H1 (cell line): ENCODE measurements around the gene CAMTA1. TPM values are rescaled to one million over a fixed set of nuclear protein-coding genes. Genes with fewer than 3 reads are reported as not detected.

Experiments used
- CTCF ChIA-PET: fragments of 300-600 bp; sonication (Branson Sonifier 250); formaldehyde crosslinking; loops from one replicate; lab custom pipeline; 2021; ENCODE audit not compliant: partially characterized antibody; lab: Charles Lee
- POLR2A ChIA-PET: fragments of 300-600 bp; sonication (Branson Sonifier 250); formaldehyde crosslinking; loops from one replicate; lab custom pipeline; 2021; ENCODE audit warnings: inconsistent platforms; ENCODE audit not compliant: partially characterized antibody; lab: Charles Lee
- DNase-seq, 2 experiments: peaks; one replicate each; pipeline versions ENCODE4 v3.0.0 to v3.0.0-alpha.2; 2010 to 2022; ENCODE audit warnings: low spot score in 2 of 2, low read depth in 1 of 2, mixed read lengths in 1 of 2
- FAIRE-seq: peaks from 2 replicates; lab custom pipeline; 2011; peaks lifted over from hg19 to GRCh38; lab: Jason Lieb, UNC
- H2AFZ ChIP-seq: 2 replicates; pipeline ENCODE4 v1.8.1; 2012; ENCODE audit warnings: low read length, inconsistent platforms
- H2AK5ac ChIP-seq: 2 replicates; pipeline ENCODE4 v1.6.1; 2013; ENCODE audit warnings: low read depth, low read length
- H2BK120ac ChIP-seq: replicated peaks from 2 replicates; pipeline ENCODE3; 2013; ENCODE audit warnings: low read depth, low read length, inconsistent platforms
- H2BK12ac ChIP-seq: 2 replicates; pipeline ENCODE4 v1.6.1; 2013; ENCODE audit warnings: low read depth, low read length
- H2BK15ac ChIP-seq: 2 replicates; pipeline ENCODE4 v1.6.1; 2013; ENCODE audit warnings: low read length
- H2BK20ac ChIP-seq: 2 replicates; pipeline ENCODE4 v1.6.1; 2013; ENCODE audit warnings: low read length
- H2BK5ac ChIP-seq: 2 replicates; pipeline ENCODE4 v1.6.1; 2013; ENCODE audit warnings: low read depth, low read length
- H3K14ac ChIP-seq: 2 replicates; pipeline ENCODE4 v1.6.1; 2013; ENCODE audit warnings: inconsistent platforms; ENCODE audit not compliant: insufficient read length
- H3K18ac ChIP-seq: 2 replicates; pipeline ENCODE4 v1.6.1; 2013; ENCODE audit warnings: low read length; ENCODE audit errors: extremely low read depth
- H3K23ac ChIP-seq: 2 replicates; pipeline ENCODE4 v1.6.1; 2013; ENCODE audit warnings: inconsistent platforms; ENCODE audit not compliant: insufficient read length
- H3K23me2 ChIP-seq: 2 replicates; pipeline ENCODE4 v1.6.1; 2013; ENCODE audit warnings: low read depth, low read length
- H3K27ac ChIP-seq: 2 replicates; pipeline ENCODE4 v1.6.1; 2011; ENCODE audit warnings: low read depth, low read length, inconsistent platforms
- H3K27me3 ChIP-seq, 4 experiments: replicated peaks in 1 of 4; 1 replicate in 1 of 4; 2 replicates in 3 of 4; pipeline versions ENCODE4 v1.6.1 to v1.8.1; 2011 to 2013; ENCODE audit warnings: low read length in 3 of 4, mild to moderate bottlenecking in 3 of 4, inconsistent platforms in 2 of 4, mixed read lengths in 2 of 4, moderate library complexity in 1 of 4; ENCODE audit not compliant: control insufficient read depth in 3 of 4, insufficient read depth in 3 of 4; ENCODE audit errors: extremely low read depth in 1 of 4
- H3K36me3 ChIP-seq, 4 experiments: 2 replicates each; pipeline versions ENCODE4 v1.6.1 to v1.8.1; 2011 to 2013; ENCODE audit warnings: mild to moderate bottlenecking in 4 of 4, low read length in 3 of 4, moderate library complexity in 2 of 4, control low read depth in 1 of 4, inconsistent platforms in 1 of 4; ENCODE audit not compliant: insufficient read depth in 4 of 4, control insufficient read depth in 2 of 4
- H3K4ac ChIP-seq: replicated peaks from 2 replicates; pipeline ENCODE3; 2013; ENCODE audit warnings: low read length, low read depth, mixed read lengths, inconsistent platforms; ENCODE audit not compliant: insufficient read length
- H3K4me1 ChIP-seq, 4 experiments: replicated peaks in 1 of 4; 1 replicate in 1 of 4; 2 replicates in 3 of 4; pipeline versions ENCODE4 v1.6.1 to v1.8.1; 2011 to 2013; ENCODE audit warnings: low read length in 3 of 4, inconsistent platforms in 2 of 4, mixed read lengths in 1 of 4; ENCODE audit not compliant: insufficient read depth in 4 of 4, control insufficient read depth in 3 of 4
- H3K4me2 ChIP-seq, 2 experiments: 2 replicates each; pipeline versions ENCODE4 v1.6.1 to v1.8.1; 2011 to 2013; ENCODE audit warnings: low read depth in 2 of 2, low read length in 2 of 2, control low read depth in 1 of 2, inconsistent platforms in 1 of 2, mild to moderate bottlenecking in 1 of 2; ENCODE audit not compliant: insufficient read depth in 1 of 2
- H3K4me3 ChIP-seq, 4 experiments: fragments of 200-600, 300-600 bp in 1 of 4; sonication (generic), shearing (Covaris generic), sonication (Bioruptor Twin) in 1 of 4; 2 replicates each; pipeline versions ENCODE4 v1.5.1 to v1.8.1; 2011 to 2016; ENCODE audit warnings: low read length in 4 of 4, low read depth in 3 of 4, control low read depth in 2 of 4, inconsistent platforms in 2 of 4, mild to moderate bottlenecking in 2 of 4, mixed read lengths in 1 of 4, moderate library complexity in 1 of 4; ENCODE audit not compliant: insufficient read depth in 2 of 4; ENCODE audit errors: extremely low read depth in 1 of 4
- H3K56ac ChIP-seq: replicated peaks from 2 replicates; pipeline ENCODE3; 2013; ENCODE audit warnings: low read depth, mild to moderate bottlenecking, mixed read lengths, low read length, inconsistent platforms; ENCODE audit not compliant: insufficient read length
- H3K79me1 ChIP-seq: 2 replicates; pipeline ENCODE4 v1.6.1; 2013; ENCODE audit warnings: low read depth, low read length, control low read depth
- H3K79me2 ChIP-seq, 2 experiments: 2 replicates each; pipeline versions ENCODE4 v1.6.1 to v1.8.1; 2012 to 2013; ENCODE audit warnings: low read length in 2 of 2, mild to moderate bottlenecking in 2 of 2, inconsistent platforms in 1 of 2; ENCODE audit not compliant: insufficient read depth in 2 of 2, control insufficient read depth in 1 of 2
- H3K9ac ChIP-seq, 4 experiments: replicated peaks in 1 of 4; 1 replicate in 1 of 4; 2 replicates in 3 of 4; pipeline versions ENCODE4 v1.6.1 to v1.8.1; 2011 to 2013; ENCODE audit warnings: low read depth in 3 of 4, low read length in 3 of 4, control low read depth in 2 of 4, mild to moderate bottlenecking in 2 of 4, moderate library complexity in 2 of 4, inconsistent platforms in 1 of 4; ENCODE audit errors: extremely low read depth in 1 of 4
- H3K9me3 ChIP-seq, 2 experiments: 2 replicates each; pipeline versions ENCODE4 v1.6.1 to v1.8.1; 2012 to 2013; ENCODE audit warnings: mild to moderate bottlenecking in 2 of 2, moderate library complexity in 2 of 2, control low read depth in 1 of 2, inconsistent platforms in 1 of 2, low read depth in 1 of 2, low read length in 1 of 2, mixed read lengths in 1 of 2; ENCODE audit not compliant: insufficient read depth in 2 of 2
- H4K20me1 ChIP-seq, 2 experiments: replicated peaks in 1 of 2; 2 replicates each; pipeline versions ENCODE3 to v1.8.1; 2011 to 2013; ENCODE audit warnings: inconsistent platforms in 2 of 2, low read length in 2 of 2, mild to moderate bottlenecking in 1 of 2; ENCODE audit not compliant: insufficient read depth in 2 of 2, control insufficient read depth in 1 of 2
- H4K5ac ChIP-seq: 2 replicates; pipeline ENCODE4 v1.6.1; 2013; ENCODE audit warnings: low read length, low read depth, mixed read lengths, inconsistent platforms; ENCODE audit not compliant: insufficient read length
- H4K8ac ChIP-seq: 2 replicates; pipeline ENCODE4 v1.8.0; 2013; ENCODE audit warnings: mild to moderate bottlenecking, moderate library complexity, low read length, inconsistent platforms; ENCODE audit not compliant: insufficient read depth; ENCODE audit errors: extremely low read depth
- H4K91ac ChIP-seq: replicated peaks from 2 replicates; pipeline ENCODE3; 2013; ENCODE audit warnings: low read length, mixed read lengths, inconsistent platforms; ENCODE audit not compliant: insufficient read length
- BRCA1 ChIP-seq: IDR thresholded peaks from 2 replicates; pipeline ENCODE4 v1.6.1; 2012; ENCODE audit warnings: low read depth, low read length, improper control_type of control experiment
- JUN ChIP-seq: IDR thresholded peaks from 2 replicates; pipeline ENCODE4 v1.6.1; 2011; ENCODE audit warnings: low read depth, mild to moderate bottlenecking, improper control_type of control experiment, low read length
- RXRA ChIP-seq: IDR thresholded peaks from 2 replicates; pipeline ENCODE4 v1.6.1; 2011; ENCODE audit warnings: low read depth, mild to moderate bottlenecking, low read length, moderate library complexity; ENCODE audit not compliant: insufficient read depth
- WGBS, 2 experiments: shearing (Covaris generic) in 1 of 2; methylation state at CpG; one replicate each; pipeline versions ENCODE4 v1.1.6 to v1.1.7; 2013 to 2015; ENCODE audit warnings: low lambda C conversion rate in 2 of 2, mixed read lengths in 2 of 2, inconsistent platforms in 1 of 2, low coverage in 1 of 2, missing lambda C conversion rate in 1 of 2; ENCODE audit not compliant: insufficient replicate concordance in 2 of 2, insufficient coverage in 1 of 2, insufficient read length in 1 of 2; ENCODE audit errors: extremely low coverage in 1 of 2, missing lambda C conversion rate in 1 of 2; 5-methylcytosine and 5-hydroxymethylcytosine counted together
- polyA plus RNA-seq, 7 experiments: library from polyadenylated mRNA; depleted of rRNA in 3 of 7; stranded (reverse) in 5 of 7; unstranded in 2 of 7; fragments of >200 nt in 5 of 7; fragments of 200-250 nt in 2 of 7; gene quantifications; 1 replicate in 5 of 7; 2 replicates in 1 of 7; 4 replicates in 1 of 7; pipeline versions ENCODE4 v1.2.1 to v1.2.3, GENCODE V29; 2011 to 2013; ENCODE audit warnings: missing spikeins in 2 of 7, mixed read lengths in 2 of 7
- total RNA-seq: library from RNA; stranded (reverse); fragmentation: NEBNext Ultra II Directional; extraction: Animal tissue kit (Norgen Biotek cat#: 25700); gene quantifications from 2 replicates; pipeline ENCODE4 v1.2.1, GENCODE V29; 2021

CAMTA1 gene
- total and polyA plus RNA-seq, 2 of the 8 experiments (the other 6 are each of a cell fraction or from before 2014, with no cell fraction given): 65.0 to 119 TPM

- WGBS, 2 experiments: 93% methylated on average over 10 of the region's 10 CpGs; no CpG with 5 or more reads in 1 of the 2 experiments
- Histone ChIP-seq H3K4me2 (no peak overlapping the region), H2BK15ac (no peak overlapping the region), H2AFZ (no peak overlapping the region), H4K91ac (no peak overlapping the region), H3K79me1 (no peaks in the 10 kb centered on the region), H3K4me1 (peaks cover 0 to 4% (median 0%) of the 10 kb centered on the region in 4 experiments; a peak in 1 of 7 replicates), H3K36me3 (no peaks in the 10 kb centered on the region), H4K20me1 (peaks cover 0 to 1% of the 10 kb centered on the region in 2 experiments), H2BK5ac (no peak overlapping the region), H2BK20ac (no peak overlapping the region), H3K18ac (no peak overlapping the region), H3K4ac (no peak overlapping the region), H3K27me3 (no peaks in the 10 kb centered on the region), H2AK5ac (no peak overlapping the region), H2BK120ac (no peak overlapping the region), H2BK12ac (no peak overlapping the region), H3K14ac (no peak overlapping the region), H3K4me3 (no peak overlapping the region), H4K8ac (no peak overlapping the region), H3K23ac (no peak overlapping the region), H3K9ac (no peak overlapping the region), H3K9me3 (no peaks in the 10 kb centered on the region), H3K79me2 (no peaks in the 10 kb centered on the region), H3K23me2 (peaks cover under 1% of the 10 kb centered on the region; the same call in 1 of the 2 replicates), H3K27ac (no peak overlapping the region), H3K56ac (no peak overlapping the region), H4K5ac (no peak overlapping the region)
- DNase-seq: no peak
- CTCF ChIA-PET: interaction anchor here (0.7 to 9.2 kb wide), 5 partner anchors 10 to 149 kb away, joined by 3 to 78 read pairs (median 4); no protein-coding TSS in a partner anchor
- POLR2A ChIA-PET: interaction anchor here (0.6 kb wide), 1 partner anchor 936 kb away, joined by 3 read pairs; no protein-coding TSS in a partner anchor
- FAIRE-seq: no peak
- TF ChIP-seq JUN (no peak), BRCA1 (no peak), RXRA (no peak)
Observed at GRCh38 chr1:7485086-7485780, 700.0 kb downstream of the CAMTA1 start.
